OCI-LY7 (cell line): ENCODE measurements around the gene RNPEPL1. TPM values are rescaled to one million over a fixed set of nuclear protein-coding genes. Genes with fewer than 3 reads are reported as not detected.

Experiments used
- BruUV-seq: library from RNA; stranded (reverse); fragments of 400-500 nt; replicated peaks from 2 replicates; lab custom pipeline; 2021; lab: Mats Ljungman, UMichigan
- CTCF ChIA-PET: fragments of 300-600 bp; sonication (Branson Sonifier 250); formaldehyde crosslinking; loops from one replicate; lab custom pipeline; 2022; ENCODE audit warnings: antibody characterized with exemption; ENCODE audit not compliant: unreplicated experiment; lab: Charles Lee
- POLR2A ChIA-PET: fragments of 300-600 bp; sonication (Branson Sonifier 250); formaldehyde crosslinking; loops from one replicate; lab custom pipeline; 2022; ENCODE audit warnings: antibody characterized with exemption; lab: Charles Lee
- DNase-seq: peaks from one replicate; pipeline ENCODE4 v3.0.0-alpha.2; 2015; ENCODE audit warnings: low spot score
- H2AFZ ChIP-seq: fragments of 200-600 bp; sonication (generic), shearing (Covaris generic); 2 replicates; pipeline ENCODE4 v1.6.1; 2014; ENCODE audit warnings: mild to moderate bottlenecking, antibody characterized with exemption, low read length, moderate library complexity
- H3K27ac ChIP-seq: fragments of 200-600 bp; sonication (generic); 2 replicates; pipeline ENCODE4 v1.5.1; 2014; ENCODE audit warnings: mixed run types, low read depth, mild to moderate bottlenecking, moderate library complexity, low read length, inconsistent platforms; ENCODE audit not compliant: poor library complexity, severe bottlenecking
- H3K36me3 ChIP-seq: fragments of 200-600 bp; sonication (generic); 2 replicates; pipeline ENCODE4 v1.6.1; 2014; ENCODE audit warnings: mild to moderate bottlenecking, antibody characterized with exemption, low read length, moderate library complexity, mixed read lengths; ENCODE audit not compliant: insufficient read depth
- H3K4me1 ChIP-seq: fragments of 200-600 bp; sonication (generic); 2 replicates; pipeline ENCODE4 v1.5.1; 2014; ENCODE audit warnings: mild to moderate bottlenecking, low read length; ENCODE audit not compliant: insufficient read depth, poor library complexity, severe bottlenecking
- H3K4me2 ChIP-seq: fragments of 200-600 bp; sonication (generic); 2 replicates; pipeline ENCODE4 v1.6.1; 2014; ENCODE audit warnings: mild to moderate bottlenecking, low read length
- H3K4me3 ChIP-seq: fragments of 200-600 bp; sonication (generic); 2 replicates; pipeline ENCODE4 v1.5.1; 2014; ENCODE audit warnings: mild to moderate bottlenecking, low read depth, low read length; ENCODE audit not compliant: poor library complexity, severe bottlenecking
- H3K79me2 ChIP-seq: fragments of 200-600 bp; sonication (generic); 2 replicates; pipeline ENCODE4 v1.6.1; 2016; ENCODE audit warnings: low read depth, mild to moderate bottlenecking, low read length, moderate library complexity, mixed read lengths; ENCODE audit not compliant: insufficient read depth
- H3K9me2 ChIP-seq: fragments of 200-600 bp; sonication (generic); 2 replicates; pipeline ENCODE4 v1.6.1; 2016; ENCODE audit warnings: mild to moderate bottlenecking, low read length, mixed read lengths; ENCODE audit not compliant: insufficient read depth
- H3K9me3 ChIP-seq: fragments of 200-600 bp; sonication (generic); 2 replicates; pipeline ENCODE4 v1.6.1; 2014; ENCODE audit warnings: mild to moderate bottlenecking, mixed run types, low read length, mixed read lengths
- H4K20me1 ChIP-seq: fragments of 200-600 bp; sonication (generic); 2 replicates; pipeline ENCODE4 v1.6.1; 2014; ENCODE audit warnings: mild to moderate bottlenecking, antibody characterized with exemption, low read length, moderate library complexity, mixed read lengths; ENCODE audit not compliant: insufficient read depth
- CTCF ChIP-seq: fragments of 200-600 bp; sonication (generic); conservative IDR thresholded peaks from 2 replicates; pipeline ENCODE4 v1.5.1; 2014; ENCODE audit warnings: mild to moderate bottlenecking, antibody characterized with exemption, low read length, moderate library complexity, mixed read lengths
- EZH2phosphoT487 ChIP-seq: fragments of 200-600 bp; sonication (generic); IDR thresholded peaks from 2 replicates; pipeline ENCODE4 v1.6.1; 2018; ENCODE audit warnings: low read depth, borderline replicate concordance, mild to moderate bottlenecking, mixed run types, antibody characterized with exemption, low read length, moderate library complexity, mixed read lengths
- intact Hi-C: fragments of 100-400 bp; cut with micrococcal nuclease; formaldehyde crosslinking; loops from one replicate; pipeline ENCODE4 v1.10.0; 2022; ENCODE audit not compliant: unreplicated experiment
- total RNA-seq, 2 experiments: library from RNA; depleted of rRNA in 1 of 2; stranded (reverse); fragments of >200 nt in 1 of 2; shearing (Covaris generic) in 1 of 2; gene quantifications; 2 replicates each; pipeline ENCODE4 v1.2.3, GENCODE V29; 2014 to 2022

The RNPEPL1 gene
- total RNA-seq, 2 experiments from 2014 or later = 41.9 to 51.8 TPM

GRCh38 chr2:240601061-240601830, 33.0 kb downstream of the RNPEPL1 start:
- CTCF ChIA-PET = no interaction called here
- Histone ChIP-seq H3K36me3 (peaks cover 10% of the 10 kb centered on the region; the same call in 1 of the 2 replicates), H3K4me2 (no peak overlapping the region), H4K20me1 (no peaks in the 10 kb centered on the region; the same call in 1 of the 2 replicates), H3K9me3 (no peaks in the 10 kb centered on the region), H3K9me2 (no peaks in the 10 kb centered on the region), H3K79me2 (no peaks in the 10 kb centered on the region), H3K4me3 (no peak overlapping the region), H3K4me1 (no peaks in the 10 kb centered on the region), H2AFZ (no peak overlapping the region), H3K27ac (no peak overlapping the region)
- no TSS peak for BruUV-seq
- no peak for DNase-seq
- TF ChIP-seq CTCF = no peak
- no peak for TF ChIP-seq EZH2phosphoT487
- POLR2A ChIA-PET = no interaction called here
- intact Hi-C loops = no loop called here

DNA sequence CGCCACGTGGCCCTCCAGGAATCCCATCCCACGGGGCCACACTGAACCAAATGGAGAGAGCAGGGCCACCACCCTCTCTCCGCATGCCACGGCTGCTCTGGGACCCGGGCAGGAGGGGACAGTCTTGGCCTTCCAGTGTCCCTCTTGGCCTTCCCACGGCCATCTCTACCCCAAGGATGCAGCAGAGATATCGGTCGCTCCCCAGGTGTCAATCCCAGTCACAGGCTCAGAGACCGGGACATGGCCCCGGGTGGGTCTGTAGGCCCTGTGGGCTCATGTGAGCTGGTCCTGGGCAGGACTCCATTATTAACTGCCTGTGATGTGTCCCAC, 33.5 kb downstream of the RNPEPL1 start:
- no peak overlapping the region for H2AFZ ChIP-seq
- no peak overlapping the region for H3K4me3 ChIP-seq
- H3K9me2 ChIP-seq = no peaks in the 10 kb centered on the region
- no peaks in the 10 kb centered on the region for H3K79me2 ChIP-seq
- DNase-seq = no peak
- TF ChIP-seq EZH2phosphoT487 (no peak), CTCF (no peak)
- no peak overlapping the region for H3K27ac ChIP-seq
- no peaks in the 10 kb centered on the region for H3K9me3 ChIP-seq
- H4K20me1 ChIP-seq = no peaks in the 10 kb centered on the region; the same call in 1 of the 2 replicates
- intact Hi-C loops = no loop called here
- no TSS peak for BruUV-seq
- POLR2A ChIA-PET = no interaction called here
- no peaks in the 10 kb centered on the region for H3K4me1 ChIP-seq
- no peak overlapping the region for H3K4me2 ChIP-seq
- peaks cover 10% of the 10 kb centered on the region; the same call in 1 of the 2 replicates for H3K36me3 ChIP-seq
- CTCF ChIA-PET = no interaction called here
